Activated T-helper 9 cell treated with anti-CD3 and anti-CD28 coated beads, Interleukin-2, amount 50 U/mL, for 16 hours (primary cell): Measurements from ENCODE around the gene FOXD4L4.
"Not testable (repeated sequence)": the region's sequence is repeated elsewhere in the genome, so short reads cannot be mapped to it uniquely, and the experiment has no call there.

Experiments
- DNase-seq: peaks from one replicate; pipeline ENCODE4 v3.0.0-alpha.2; 2020; ENCODE audit warnings: low read depth

FOXD4L4 gene

DNA sequence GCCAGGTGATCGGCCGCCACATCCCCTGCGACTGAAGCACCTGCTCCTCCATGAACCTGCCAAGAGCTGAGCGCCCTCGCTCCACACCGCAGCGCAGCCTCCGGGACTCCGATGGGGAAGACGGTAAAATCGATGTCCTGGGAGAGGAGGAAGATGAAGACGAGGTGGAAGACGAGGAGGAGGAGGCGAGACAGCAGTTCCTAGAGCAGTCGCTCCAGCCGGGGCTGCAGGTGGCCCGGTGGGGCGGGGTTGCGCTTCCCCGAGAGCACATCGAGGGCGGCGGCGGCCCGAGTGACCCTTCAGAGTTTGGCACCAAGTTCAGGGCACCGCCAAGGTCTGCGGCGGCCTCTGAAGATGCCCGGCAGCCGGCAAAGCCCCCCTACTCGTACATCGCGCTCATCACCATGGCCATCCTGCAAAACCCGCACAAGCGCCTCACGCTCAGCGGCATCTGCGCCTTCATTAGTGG lies at the start of gene FOXD4L4:
Gene FOXD4L4 (plus strand): TSS at position 51 of the 469 bp plus-strand sequence. CDS start 0 bp downstream, at position 51.
- DNase-seq: not testable (repeated sequence)

DNA sequence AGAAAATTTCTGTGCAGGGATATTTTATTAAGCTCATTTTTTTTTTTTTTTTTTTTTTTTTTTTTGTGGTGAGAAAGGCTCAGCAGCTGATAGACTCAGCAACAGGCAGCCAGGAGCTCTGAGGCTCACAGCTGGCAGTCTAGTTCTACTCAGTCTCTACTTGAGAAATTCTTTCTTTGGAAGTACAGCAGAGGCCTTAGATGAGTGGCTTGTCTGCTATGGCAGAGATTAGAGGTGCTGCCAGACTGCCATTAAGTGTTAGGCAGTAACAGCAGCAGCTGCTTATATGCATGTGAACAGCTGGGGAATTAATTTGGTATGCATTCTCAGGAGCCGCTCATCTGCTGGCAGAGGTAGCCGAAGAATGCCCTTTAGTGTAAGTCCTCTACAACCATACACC lies 33.4 kb upstream of the FOXD4L4 start:
- DNase-seq: not testable (repeated sequence)

DNA sequence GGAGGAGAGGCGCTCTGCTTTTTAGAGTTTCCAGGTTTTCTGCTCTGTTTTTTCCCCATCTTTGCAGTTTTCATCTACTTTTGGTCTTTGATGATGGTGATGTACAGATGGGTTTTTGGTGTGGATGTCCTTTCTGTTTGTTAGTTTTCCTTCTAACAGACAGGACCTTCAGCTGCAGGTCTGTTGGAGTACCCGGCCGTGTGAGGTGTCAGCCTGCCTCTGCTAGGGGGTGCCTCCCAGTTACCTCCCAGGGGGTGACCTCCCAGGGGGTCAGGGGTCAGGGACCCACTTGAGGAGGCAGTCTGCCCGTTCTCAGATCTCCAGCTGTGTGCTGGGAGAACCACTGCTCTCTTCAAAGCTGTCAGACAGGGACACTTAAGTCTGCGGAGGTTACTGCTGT lies 22.5 kb upstream of the FOXD4L4 start:
- DNase-seq: not testable (repeated sequence)

DNA sequence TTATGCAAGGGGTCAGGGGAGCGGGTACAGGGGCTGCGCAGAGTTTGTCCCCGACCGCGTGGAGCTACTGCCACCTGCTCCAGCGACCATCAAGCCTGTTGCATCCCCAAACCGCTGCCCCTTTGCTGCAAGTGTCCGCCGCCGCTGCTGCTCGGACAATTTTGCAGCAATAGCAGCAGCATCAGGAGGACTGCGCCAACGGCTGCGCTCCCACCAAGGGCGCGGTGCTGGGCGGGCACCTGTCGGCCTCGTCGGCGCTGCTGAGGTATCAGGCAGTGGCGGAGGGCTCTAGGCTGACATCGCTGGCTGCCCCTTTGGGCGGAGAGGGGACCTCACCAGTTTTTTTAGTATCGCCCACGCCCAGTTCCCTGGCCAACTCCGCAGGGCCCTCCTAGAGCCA lies 1.2 kb downstream of the FOXD4L4 start:
- not testable (repeated sequence) for DNase-seq
